NB4 (cell line): ENCODE results near the gene MED14.

ENCODE experiments used
- CTCF ChIP-seq: IDR thresholded peaks from one replicate; pipeline ENCODE4 v1.5.1; 2012; ENCODE audit warnings: low read depth, low read length
- POLR2A ChIP-seq: IDR thresholded peaks from 2 replicates; pipeline ENCODE4 v1.6.1; 2011; ENCODE audit warnings: mild to moderate bottlenecking; ENCODE audit not compliant: insufficient read length; ENCODE audit errors: extremely low read depth

GRCh38 chrX:40772290-40772689 is 36.9 kb upstream of the MED14 start:
- TF ChIP-seq CTCF (no peak), POLR2A (no peak)
